OCI-LY1 (cell line): Measurements from ENCODE around the gene MCF2L.

Experiments used
- H2AFZ ChIP-seq: fragments of 200-600 bp; sonication (generic), shearing (Covaris generic); 2 replicates; pipeline ENCODE4 v1.6.0; 2014; ENCODE audit warnings: antibody characterized with exemption, mild to moderate bottlenecking, low read length
- H3F3A ChIP-seq: fragments of 200-600 bp; sonication (generic), shearing (Covaris generic); 2 replicates; pipeline ENCODE4 v1.6.0; 2014; ENCODE audit warnings: mild to moderate bottlenecking, antibody characterized with exemption, low read length, moderate library complexity; ENCODE audit not compliant: insufficient read depth
- H3K27ac ChIP-seq: fragments of 200-600 bp; sonication (generic); 2 replicates; pipeline ENCODE4 v1.5.1; 2014; ENCODE audit warnings: low read length, mixed run types, mild to moderate bottlenecking, low read depth; ENCODE audit not compliant: poor library complexity, severe bottlenecking
- H3K27me3 ChIP-seq: fragments of 200-600 bp; sonication (generic); 2 replicates; pipeline ENCODE4 v1.6.0; 2014; ENCODE audit warnings: antibody characterized with exemption, mild to moderate bottlenecking, low read length, moderate library complexity; ENCODE audit not compliant: insufficient read depth
- H3K36me3 ChIP-seq: fragments of 200-600 bp; sonication (generic); 2 replicates; pipeline ENCODE4 v1.6.1; 2014; ENCODE audit warnings: mild to moderate bottlenecking, antibody characterized with exemption, low read length, moderate library complexity, mixed read lengths; ENCODE audit not compliant: insufficient read depth
- H3K4me1 ChIP-seq: fragments of 200-600 bp; sonication (generic); 2 replicates; pipeline ENCODE4 v1.5.1; 2014; ENCODE audit warnings: mild to moderate bottlenecking, low read length, moderate library complexity; ENCODE audit not compliant: insufficient read depth, severe bottlenecking
- H3K4me2 ChIP-seq: fragments of 200-600 bp; sonication (generic), shearing (Covaris generic); 2 replicates; pipeline ENCODE4 v1.6.1; 2014; ENCODE audit warnings: low read length
- H3K4me3 ChIP-seq: fragments of 200-600 bp; sonication (generic); 2 replicates; pipeline ENCODE4 v1.5.1; 2014; ENCODE audit warnings: low read length, low read depth, mild to moderate bottlenecking, mixed read lengths; ENCODE audit not compliant: poor library complexity, severe bottlenecking
- H3K79me2 ChIP-seq: fragments of 200-600 bp; shearing (Covaris generic); 2 replicates; pipeline ENCODE4 v1.6.1; 2016; ENCODE audit warnings: mixed run types, low read length, mixed read lengths; ENCODE audit not compliant: insufficient read depth
- H3K9ac ChIP-seq: fragments of 200-600 bp; sonication (generic), shearing (Covaris generic); 2 replicates; pipeline ENCODE4 v1.6.1; 2014; ENCODE audit warnings: mild to moderate bottlenecking, low read length, mixed read lengths
- H3K9me2 ChIP-seq: fragments of 200-600 bp; sonication (generic), shearing (Covaris generic); 2 replicates; pipeline ENCODE4 v1.6.1; 2014; ENCODE audit warnings: low read depth, mild to moderate bottlenecking, low read length, mixed read lengths
- H3K9me3 ChIP-seq: fragments of 200-600 bp; shearing (Covaris generic); 2 replicates; pipeline ENCODE4 v1.6.1; 2014; ENCODE audit warnings: low read length, mixed read lengths
- H4K20me1 ChIP-seq: fragments of 200-600 bp; sonication (generic), shearing (Covaris generic); 2 replicates; pipeline ENCODE4 v1.6.0; 2016; ENCODE audit warnings: mild to moderate bottlenecking, low read length; ENCODE audit not compliant: insufficient read depth
- EZH2 ChIP-seq: fragments of 200-600 bp; sonication (generic), shearing (Covaris generic); IDR thresholded peaks from 2 replicates; pipeline ENCODE4 v1.8.0; 2017; ENCODE audit warnings: borderline replicate concordance, mixed run types, mild to moderate bottlenecking, antibody characterized with exemption, low read length, moderate library complexity, mixed read lengths
- TF ChIP-seq, protein P1 (sequence below): fragments of 200-600 bp; sonication (generic), shearing (Covaris generic); IDR thresholded peaks from 2 replicates; pipeline ENCODE4 v1.5.1; 2017; ENCODE audit warnings: mild to moderate bottlenecking, antibody characterized with exemption, low read length, moderate library complexity, mixed read lengths

The MCF2L gene

DNA sequence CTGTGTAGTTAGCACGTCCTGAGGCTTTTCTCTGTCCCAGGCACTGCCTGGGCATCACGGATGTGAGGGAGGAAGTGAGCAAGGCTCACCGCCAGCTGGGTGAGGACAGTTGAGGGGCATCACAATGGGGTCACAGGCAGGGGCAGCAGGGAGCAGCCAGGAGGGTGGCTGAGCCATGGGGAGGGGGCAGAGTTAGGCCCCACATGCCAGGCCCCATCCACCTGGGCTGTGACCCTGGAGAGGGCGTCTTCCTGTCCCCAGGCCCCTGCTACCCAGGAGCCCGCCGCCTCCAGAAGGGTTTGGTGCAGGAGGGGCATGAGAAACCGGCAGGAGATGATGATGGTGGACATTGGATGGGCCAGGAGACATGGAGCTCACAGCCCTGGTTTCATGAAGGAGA, 79.8 kb downstream of the MCF2L start:
- H3K4me1 ChIP-seq = no peaks in the 10 kb centered on the region
- TF ChIP-seq EZH2 = no peak
- TF ChIP-seq, protein P1, sequence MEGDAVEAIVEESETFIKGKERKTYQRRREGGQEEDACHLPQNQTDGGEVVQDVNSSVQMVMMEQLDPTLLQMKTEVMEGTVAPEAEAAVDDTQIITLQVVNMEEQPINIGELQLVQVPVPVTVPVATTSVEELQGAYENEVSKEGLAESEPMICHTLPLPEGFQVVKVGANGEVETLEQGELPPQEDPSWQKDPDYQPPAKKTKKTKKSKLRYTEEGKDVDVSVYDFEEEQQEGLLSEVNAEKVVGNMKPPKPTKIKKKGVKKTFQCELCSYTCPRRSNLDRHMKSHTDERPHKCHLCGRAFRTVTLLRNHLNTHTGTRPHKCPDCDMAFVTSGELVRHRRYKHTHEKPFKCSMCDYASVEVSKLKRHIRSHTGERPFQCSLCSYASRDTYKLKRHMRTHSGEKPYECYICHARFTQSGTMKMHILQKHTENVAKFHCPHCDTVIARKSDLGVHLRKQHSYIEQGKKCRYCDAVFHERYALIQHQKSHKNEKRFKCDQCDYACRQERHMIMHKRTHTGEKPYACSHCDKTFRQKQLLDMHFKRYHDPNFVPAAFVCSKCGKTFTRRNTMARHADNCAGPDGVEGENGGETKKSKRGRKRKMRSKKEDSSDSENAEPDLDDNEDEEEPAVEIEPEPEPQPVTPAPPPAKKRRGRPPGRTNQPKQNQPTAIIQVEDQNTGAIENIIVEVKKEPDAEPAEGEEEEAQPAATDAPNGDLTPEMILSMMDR = no peak
- H3K79me2 ChIP-seq = no peaks in the 10 kb centered on the region
- H3K36me3 ChIP-seq = no peaks in the 10 kb centered on the region
- no peak overlapping the region for H3K4me3 ChIP-seq
- H3K9me2 ChIP-seq = no peaks in the 10 kb centered on the region
- H3K27ac ChIP-seq = no peak overlapping the region
- no peak overlapping the region for H3K4me2 ChIP-seq
- H3K9ac ChIP-seq = no peak overlapping the region
- no peaks in the 10 kb centered on the region for H3K9me3 ChIP-seq
- H3K27me3 ChIP-seq = 0 out of 2 replicates have a peak, but pooled peaks cover 5% of the 10 kb centered on the region
- no peaks in the 10 kb centered on the region for H4K20me1 ChIP-seq
- H3F3A ChIP-seq = no peaks in the 10 kb centered on the region
- H2AFZ ChIP-seq = no peak overlapping the region

DNA sequence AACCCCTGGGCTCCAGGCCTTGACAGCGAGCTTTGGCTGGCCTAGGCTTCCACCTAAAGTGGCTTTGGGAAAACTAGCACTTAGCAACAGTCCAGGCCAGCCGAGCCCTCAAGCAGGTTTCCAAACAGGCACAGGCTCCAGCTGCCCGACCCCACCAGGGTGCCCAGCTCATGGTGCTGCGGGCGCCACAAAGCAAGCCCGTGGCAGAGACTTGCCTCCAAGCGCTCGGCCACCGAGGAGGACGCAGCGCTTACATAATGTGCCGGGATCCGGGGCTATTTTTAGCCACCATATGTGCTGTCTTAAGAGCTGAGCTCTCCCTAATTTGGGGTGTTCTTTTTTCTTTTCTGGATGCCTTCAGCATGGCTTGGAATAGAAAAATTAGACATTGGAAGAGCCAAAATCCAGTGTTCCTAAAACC, 80.5 kb downstream of the MCF2L start:
- no peaks in the 10 kb centered on the region for H3K36me3 ChIP-seq
- no peaks in the 10 kb centered on the region for H3K9me2 ChIP-seq
- H3K79me2 ChIP-seq = no peaks in the 10 kb centered on the region
- H3K4me2 ChIP-seq = no peak overlapping the region
- H3K9ac ChIP-seq = no peak overlapping the region
- H3K27ac ChIP-seq = no peak overlapping the region
- H4K20me1 ChIP-seq = no peaks in the 10 kb centered on the region
- no peaks in the 10 kb centered on the region for H3K4me1 ChIP-seq
- no peak for TF ChIP-seq EZH2
- TF ChIP-seq, protein P1 = no peak
- no peaks in the 10 kb centered on the region for H3K9me3 ChIP-seq
- H3F3A ChIP-seq = no peaks in the 10 kb centered on the region
- no peak overlapping the region for H2AFZ ChIP-seq
- 0 out of 2 replicates have a peak, but pooled peaks cover 5% of the 10 kb centered on the region for H3K27me3 ChIP-seq
- no peak overlapping the region for H3K4me3 ChIP-seq

DNA sequence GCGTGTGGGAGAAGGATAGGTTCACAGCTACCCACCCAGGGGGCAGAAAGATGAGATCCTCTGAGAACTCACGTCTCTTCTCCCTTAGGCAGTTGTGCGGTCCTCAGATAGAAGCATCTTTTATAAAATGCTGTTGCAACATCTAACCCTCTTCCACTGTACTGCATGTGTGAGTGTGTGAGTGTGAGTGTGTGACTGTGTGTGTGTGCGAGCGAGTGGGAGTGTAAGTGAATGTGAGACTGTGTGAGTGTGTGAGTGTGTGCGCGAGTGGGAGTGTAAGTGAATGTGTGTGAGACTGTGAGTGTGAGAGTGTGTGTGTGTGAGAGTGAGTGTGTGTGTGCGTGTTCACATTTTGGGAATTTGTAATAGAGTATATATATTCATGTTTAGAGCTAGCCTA, 81.0 kb downstream of the MCF2L start:
- Histone ChIP-seq H3K79me2 (no peaks in the 10 kb centered on the region), H3K27me3 (0 out of 2 replicates have a peak, but pooled peaks cover 5% of the 10 kb centered on the region), H3F3A (no peaks in the 10 kb centered on the region), H3K9me2 (no peaks in the 10 kb centered on the region), H4K20me1 (no peaks in the 10 kb centered on the region), H3K9me3 (no peaks in the 10 kb centered on the region), H3K9ac (no peak overlapping the region), H3K4me1 (no peaks in the 10 kb centered on the region), H3K4me2 (no peak overlapping the region), H3K27ac (no peak overlapping the region), H2AFZ (no peak overlapping the region), H3K36me3 (no peaks in the 10 kb centered on the region), H3K4me3 (no peak overlapping the region)
- no peak for TF ChIP-seq EZH2
- TF ChIP-seq, protein P1 = no peak
